Stimulated activated CD4-positive, alpha-beta T cell treated with anti-CD3 and anti-CD28 coated beads, Interleukin-1b, Interleukin-23, amount 100 ng/mL, for 24 hours (primary cell): Measurements from ENCODE around the gene PPP1R11.
A peak's percentile ranks its signal among the peaks of the same experiment; 100 is the strongest.

Experiments
- DNase-seq, 4 experiments: peaks; one replicate each; pipeline ENCODE4 v3.0.0-alpha.2; 2020; ENCODE audit warnings: low read depth in 4 of 4, low spot score in 1 of 4

PPP1R11 gene

GRCh38 chr6:30061092-30061857, 5.7 kb upstream of the PPP1R11 start, which contains the start of gene POLR1H:
POLR1H (plus strand) TSS chr6:30061265; CDS start chr6:30061525, 260 bp downstream.
- peak; percentile 68 to 76 (median 72) for DNase-seq

- DNase-seq, result no peak
These were observed 5.0 kb upstream of the PPP1R11 start for GRCh38 chr6:30061858-30062458.

- DNase-seq, result no peak
These were observed 4.4 kb upstream of the PPP1R11 start for GRCh38 chr6:30062471-30063178.

- DNase-seq, result no peak
These were observed 3.7 kb upstream of the PPP1R11 start for GRCh38 chr6:30063315-30063714.

- no peak for DNase-seq
These were observed 916 bp upstream of the PPP1R11 start for GRCh38 chr6:30066082-30066481.

- no peak for DNase-seq
These were observed 602 bp downstream of the PPP1R11 start for GRCh38 chr6:30067460-30068139.

- DNase-seq, result no peak
These were observed 4.3 kb downstream of the PPP1R11 start for GRCh38 chr6:30071081-30071818.

- no peak for DNase-seq
These were observed 4.9 kb downstream of the PPP1R11 start for GRCh38 chr6:30071858-30072257.

GRCh38 chr6:30073489-30074235, 6.7 kb downstream of the PPP1R11 start:
- DNase-seq, result no peak

GRCh38 chr6:30074331-30075093, 7.5 kb downstream of the PPP1R11 start:
- DNase-seq, result no peak

- no peak for DNase-seq
These were observed 8.2 kb downstream of the PPP1R11 start, which contains the start of gene RNF39 for GRCh38 chr6:30075094-30075789. RNF39 (minus strand) TSS chr6:30075769; CDS start chr6:30075585, 184 bp downstream.

GRCh38 chr6:30075790-30076732, 9.1 kb downstream of the PPP1R11 start:
- DNase-seq, result no peak

- DNase-seq, result no peak
These were observed 10.2 kb downstream of the PPP1R11 start for GRCh38 chr6:30077218-30077617.

GRCh38 chr6:30087876-30088275, 20.9 kb downstream of the PPP1R11 start:
- no peak for DNase-seq

GRCh38 chr6:30091577-30092381, 24.8 kb downstream of the PPP1R11 start:
- no peak for DNase-seq

GRCh38 chr6:30092852-30093543, 26.0 kb downstream of the PPP1R11 start:
- DNase-seq, result no peak
